ENCODE measurements around the gene RXFP2. TPM values are rescaled to one million over a fixed set of nuclear protein-coding genes. Genes with fewer than 3 reads are reported as not detected.
A peak's percentile ranks its signal among the peaks of the same experiment; 100 is the strongest.

Gene RXFP2, protein sequence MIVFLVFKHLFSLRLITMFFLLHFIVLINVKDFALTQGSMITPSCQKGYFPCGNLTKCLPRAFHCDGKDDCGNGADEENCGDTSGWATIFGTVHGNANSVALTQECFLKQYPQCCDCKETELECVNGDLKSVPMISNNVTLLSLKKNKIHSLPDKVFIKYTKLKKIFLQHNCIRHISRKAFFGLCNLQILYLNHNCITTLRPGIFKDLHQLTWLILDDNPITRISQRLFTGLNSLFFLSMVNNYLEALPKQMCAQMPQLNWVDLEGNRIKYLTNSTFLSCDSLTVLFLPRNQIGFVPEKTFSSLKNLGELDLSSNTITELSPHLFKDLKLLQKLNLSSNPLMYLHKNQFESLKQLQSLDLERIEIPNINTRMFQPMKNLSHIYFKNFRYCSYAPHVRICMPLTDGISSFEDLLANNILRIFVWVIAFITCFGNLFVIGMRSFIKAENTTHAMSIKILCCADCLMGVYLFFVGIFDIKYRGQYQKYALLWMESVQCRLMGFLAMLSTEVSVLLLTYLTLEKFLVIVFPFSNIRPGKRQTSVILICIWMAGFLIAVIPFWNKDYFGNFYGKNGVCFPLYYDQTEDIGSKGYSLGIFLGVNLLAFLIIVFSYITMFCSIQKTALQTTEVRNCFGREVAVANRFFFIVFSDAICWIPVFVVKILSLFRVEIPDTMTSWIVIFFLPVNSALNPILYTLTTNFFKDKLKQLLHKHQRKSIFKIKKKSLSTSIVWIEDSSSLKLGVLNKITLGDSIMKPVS
- polyA plus RNA-seq (2013, experiment 1 of 2; ENCODE audit: insufficient read length), result not detected
- not detected for polyA plus RNA-seq (2013, experiment 2 of 2; ENCODE audit: insufficient read length)

DNA sequence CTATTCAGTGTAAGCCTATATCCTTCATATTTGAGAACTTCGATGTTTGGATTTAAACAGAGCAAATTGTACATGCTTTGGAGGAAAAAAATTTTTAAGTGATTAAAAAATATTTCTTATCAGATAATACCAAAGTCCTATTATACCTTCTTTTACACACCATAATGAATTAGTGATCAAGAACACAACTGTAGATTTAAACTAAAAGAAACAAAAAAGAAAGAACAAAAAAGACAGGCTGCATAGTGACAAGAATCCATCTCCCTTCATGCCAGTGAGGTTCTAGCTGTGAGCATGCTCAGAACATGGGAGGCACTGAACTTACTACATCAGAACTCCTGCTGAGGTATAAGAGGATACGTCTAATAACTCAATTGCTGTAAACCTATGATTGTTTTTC is at the start of gene RXFP2:
Gene RXFP2, plus strand, starts transcription at position 301 of the 400 bp plus-strand sequence. Its CDS starts 87 bp downstream, at position 388.
- no peak for DNase-seq

DNA sequence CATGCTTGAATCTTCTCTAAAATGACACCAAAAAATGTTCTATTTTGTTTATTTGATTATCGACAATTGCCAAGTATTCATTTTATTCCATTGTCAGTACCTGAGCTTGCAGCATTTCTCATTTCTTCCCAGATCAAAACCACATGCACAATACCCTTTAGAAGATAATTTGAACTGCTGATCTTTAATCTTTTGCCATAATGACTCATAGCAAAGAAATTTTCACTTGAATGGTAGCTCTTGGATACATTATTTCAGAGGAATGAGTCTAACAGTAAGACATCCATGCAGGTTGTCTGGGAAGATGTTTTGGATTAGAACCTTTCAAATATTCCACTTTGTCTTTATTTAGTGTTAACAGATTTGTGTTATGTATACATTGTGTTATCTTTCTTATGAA is 42.0 kb upstream of the RXFP2 start:
- peak; percentile 42 for DNase-seq

DNA sequence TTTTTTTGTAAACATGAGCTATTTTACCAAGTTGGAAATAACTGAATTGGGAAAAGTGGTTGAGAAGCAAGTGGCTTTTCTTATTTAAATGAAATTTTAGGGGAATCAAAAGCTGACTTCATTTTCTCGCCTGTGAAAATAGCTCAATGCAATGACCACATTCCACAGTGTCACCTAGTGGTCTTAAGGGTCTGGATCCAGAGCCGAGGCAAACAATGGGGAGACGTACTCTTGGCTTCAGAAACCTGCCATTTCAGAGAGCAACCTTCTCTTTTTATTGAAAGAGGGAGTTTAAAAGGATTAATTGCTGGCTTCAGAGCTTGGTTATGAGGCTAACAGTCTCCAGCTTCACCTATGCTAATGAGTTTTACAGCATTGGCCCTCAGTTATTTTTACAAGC is 39.7 kb upstream of the RXFP2 start:
- DNase-seq, result no peak

DNA sequence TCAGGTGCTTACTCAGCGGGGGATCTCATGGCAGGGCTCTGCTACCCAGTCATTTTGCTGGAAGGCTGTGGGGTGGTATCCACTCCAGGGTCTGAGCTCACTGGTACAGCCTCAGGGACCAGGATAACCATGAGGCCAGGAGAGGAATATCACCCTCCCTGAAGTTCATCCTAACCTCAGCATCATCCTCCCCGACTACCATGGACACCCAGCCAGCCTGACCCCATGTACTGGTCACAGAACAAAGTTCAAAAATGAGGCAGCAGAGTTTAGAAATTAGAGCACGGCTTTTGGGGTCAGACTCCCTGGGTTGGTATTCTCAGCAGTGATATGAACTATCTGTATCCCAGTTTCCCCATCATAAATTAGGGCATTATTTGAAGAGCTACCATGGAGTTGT is 35.5 kb upstream of the RXFP2 start:
- no peak for DNase-seq

DNA sequence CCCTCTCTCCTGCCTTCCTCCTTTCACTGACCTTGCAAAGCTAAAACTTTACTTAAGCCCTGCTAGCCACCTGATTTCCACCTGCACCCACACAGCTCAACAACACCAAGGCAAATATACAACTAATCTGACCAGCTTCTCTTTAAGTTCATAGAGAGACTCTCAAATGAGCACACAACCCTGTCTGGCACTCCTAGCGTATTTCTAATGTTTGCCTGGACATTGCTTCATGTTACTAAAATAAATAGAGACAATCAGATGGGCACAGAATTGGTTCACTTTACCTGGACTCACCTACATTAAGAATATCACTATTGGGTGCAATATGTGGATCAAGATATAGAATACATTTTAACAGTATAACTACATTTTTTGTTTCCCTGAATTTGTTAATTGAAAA is 33.2 kb upstream of the RXFP2 start:
- no peak for DNase-seq

DNA sequence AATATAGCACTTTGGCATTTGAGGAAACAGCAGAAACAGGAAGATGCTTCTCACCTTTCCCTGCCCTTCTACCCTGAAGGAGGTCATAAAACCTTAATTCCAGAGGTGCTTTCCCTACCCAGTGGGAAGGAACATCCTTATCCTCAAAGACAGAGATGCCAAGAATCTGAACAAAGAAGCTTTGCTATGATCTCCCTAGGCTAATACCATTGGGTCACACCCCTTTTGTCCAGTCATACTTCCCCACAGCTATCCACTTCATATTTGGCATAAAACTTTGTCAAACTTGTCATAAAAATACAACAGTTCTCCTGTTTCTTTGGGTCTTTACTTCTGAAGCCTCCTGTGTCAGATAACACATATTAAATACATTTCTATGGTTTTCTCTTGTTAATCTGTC is 21.7 kb upstream of the RXFP2 start:
- DNase-seq, result peak; percentile 16

DNA sequence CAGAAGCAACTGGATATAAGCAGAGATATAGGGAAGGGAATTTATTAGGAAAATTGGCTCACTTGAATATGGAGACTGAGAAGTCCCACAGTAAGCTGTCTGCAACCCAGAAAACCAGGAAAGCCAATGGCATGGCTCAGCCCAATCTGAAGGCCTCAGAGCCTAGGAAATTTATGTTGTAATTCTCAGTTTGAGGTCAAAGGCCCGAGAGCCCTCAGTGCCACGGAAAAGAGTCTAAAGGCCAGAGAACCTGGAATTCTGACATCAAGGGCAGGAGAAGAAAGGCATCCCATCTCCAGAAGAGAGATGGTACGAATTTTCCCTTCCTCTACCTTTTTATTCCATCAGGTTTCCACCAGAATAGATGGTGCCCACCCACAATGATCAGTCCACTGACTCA is 20.1 kb upstream of the RXFP2 start:
- no peak for DNase-seq

DNA sequence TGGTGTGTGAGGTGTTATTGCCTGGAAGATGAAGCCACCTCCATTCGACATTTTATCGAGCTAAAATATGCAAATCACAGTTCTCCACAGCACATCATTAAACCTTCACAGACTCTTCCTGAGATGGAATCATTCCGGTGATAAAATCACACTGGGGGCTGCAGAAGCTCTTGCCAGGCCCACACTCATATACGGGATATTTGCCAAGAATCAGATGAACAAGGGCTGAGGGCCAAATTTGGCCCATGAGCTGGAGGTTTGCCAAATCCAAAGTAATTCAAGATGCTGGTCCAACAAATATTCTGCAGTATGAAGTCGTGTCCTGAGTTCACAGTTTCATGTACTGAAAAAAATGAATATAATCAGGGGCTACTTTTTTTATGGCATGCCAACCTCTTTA is 16.7 kb upstream of the RXFP2 start:
- peak; percentile 18 for DNase-seq

DNA sequence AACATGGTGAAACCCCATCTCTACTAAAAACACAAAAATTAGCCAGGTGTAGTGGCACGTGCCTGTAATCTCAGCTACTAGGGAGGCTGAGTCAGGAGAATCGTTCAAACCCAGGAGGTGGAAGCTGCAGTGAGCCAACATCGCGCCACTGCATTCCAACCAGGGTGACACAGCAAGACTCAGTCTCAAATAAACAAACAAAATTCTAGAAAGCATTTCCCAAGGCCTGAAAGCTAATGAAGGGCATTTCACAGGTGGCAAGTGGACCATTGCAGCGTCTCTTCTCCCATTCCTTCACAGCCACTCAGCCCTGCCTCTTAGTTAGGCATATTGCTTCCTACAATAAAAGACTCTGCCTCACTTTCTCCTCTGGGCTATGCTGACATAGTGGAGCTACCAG is 13.5 kb upstream of the RXFP2 start:
- peak; percentile 30 for DNase-seq

DNA sequence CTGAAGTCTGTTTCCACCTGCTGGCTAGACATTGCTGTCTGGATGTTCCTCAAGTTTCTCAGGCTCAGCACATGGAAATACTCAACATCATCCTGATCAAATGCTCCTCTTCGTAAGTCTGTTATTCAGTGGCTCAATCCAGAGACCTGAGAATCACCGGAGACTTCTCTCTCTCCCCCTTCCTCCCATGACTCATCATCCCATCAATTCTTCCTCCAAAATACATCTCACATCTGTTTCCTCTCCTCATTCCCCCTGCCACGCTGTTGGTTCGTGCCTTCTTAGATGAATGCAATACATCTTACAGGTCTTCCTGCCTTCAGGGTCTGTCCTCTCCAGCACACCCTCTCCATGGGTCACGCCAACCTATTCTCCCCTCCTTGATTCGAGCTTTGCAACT is 7.4 kb upstream of the RXFP2 start:
- DNase-seq, result no peak

DNA sequence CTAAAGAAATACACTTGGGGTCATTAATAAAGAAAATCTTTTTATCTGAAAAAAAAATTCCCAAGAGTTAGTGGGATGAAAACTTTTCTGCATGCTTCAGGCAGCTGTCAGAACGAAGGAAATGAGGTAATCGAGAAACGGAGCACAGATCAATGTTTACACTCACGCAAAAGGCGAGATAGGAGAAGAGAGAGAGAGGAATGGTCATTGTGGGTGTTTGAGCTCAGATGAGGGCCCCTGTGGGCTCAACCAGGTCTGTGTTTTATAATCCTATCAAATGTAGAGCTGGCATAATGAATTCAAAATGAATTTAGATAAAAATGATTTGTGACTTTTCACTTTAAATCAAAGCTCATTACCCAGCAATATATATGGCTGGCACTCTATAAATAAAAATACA is 6.3 kb upstream of the RXFP2 start:
- peak; percentile 24 for DNase-seq

DNA sequence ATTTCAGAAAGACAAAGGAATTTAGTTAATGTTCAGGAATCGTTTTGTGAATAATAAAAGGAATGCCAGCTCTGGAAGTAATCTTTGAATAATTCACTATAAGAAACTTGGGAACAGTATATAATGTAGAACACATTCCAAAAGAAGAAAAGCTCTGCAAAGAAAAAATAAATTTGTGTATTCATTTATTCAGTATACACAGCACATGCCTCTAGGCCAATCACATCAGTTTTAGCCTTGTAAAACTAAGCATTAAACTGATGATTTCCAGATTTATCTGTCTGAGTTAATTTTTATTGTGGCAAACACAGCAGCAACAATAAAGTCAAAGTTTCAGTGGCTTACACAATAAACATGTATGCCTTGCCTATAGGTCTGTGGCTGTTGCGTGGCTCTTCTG is 5.7 kb upstream of the RXFP2 start:
- DNase-seq, result no peak

DNA sequence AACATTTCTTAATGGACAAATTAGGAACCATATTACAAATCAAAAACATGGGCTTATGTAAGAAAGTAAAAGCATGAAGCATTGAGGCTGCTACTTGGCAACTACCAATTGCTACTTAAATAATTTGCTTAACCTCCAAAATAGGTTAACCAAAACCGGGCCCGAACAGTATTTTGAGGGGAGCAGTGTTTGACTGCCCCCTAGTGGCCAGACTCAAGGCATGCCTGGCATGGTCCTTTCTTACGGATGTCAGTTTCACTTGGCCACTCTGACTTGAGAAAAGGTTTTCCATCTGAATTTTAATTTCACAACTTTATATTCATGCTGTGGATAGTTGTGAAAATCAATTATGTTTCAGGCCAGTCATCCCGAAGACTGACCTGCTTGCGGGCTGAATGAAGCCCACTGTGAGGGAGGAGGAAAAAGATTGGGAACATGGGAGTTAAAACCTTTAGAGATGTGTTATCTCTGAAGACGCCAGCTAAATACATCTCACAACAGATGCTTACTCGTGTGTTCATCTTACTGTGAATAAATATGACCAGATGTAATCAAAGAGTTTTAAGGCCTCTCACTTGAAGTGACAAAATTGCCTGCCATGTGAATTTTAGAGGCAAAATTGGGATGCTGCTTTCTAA is 2.9 kb downstream of the RXFP2 start:
- DNase-seq, result peak; percentile 65

DNA sequence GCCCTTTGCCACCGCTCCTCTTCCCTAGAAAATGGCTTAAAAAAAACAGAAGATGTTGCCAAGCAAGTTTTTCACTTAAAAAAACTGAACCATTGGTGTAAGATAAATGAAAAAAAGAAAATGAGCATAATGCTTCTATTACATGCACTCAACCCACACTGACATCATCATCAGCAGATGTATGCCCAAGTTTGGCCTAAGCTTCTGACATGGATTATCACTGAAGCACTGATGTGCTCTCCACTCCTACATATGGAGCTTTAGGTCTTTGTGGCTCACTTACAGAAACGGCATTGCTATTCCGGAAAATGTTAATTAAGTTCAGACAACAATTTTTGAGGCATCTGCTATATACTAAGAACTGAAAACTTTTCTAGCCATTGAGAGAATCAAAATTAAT is 8.0 kb downstream of the RXFP2 start:
- peak; percentile 22 for DNase-seq

DNA sequence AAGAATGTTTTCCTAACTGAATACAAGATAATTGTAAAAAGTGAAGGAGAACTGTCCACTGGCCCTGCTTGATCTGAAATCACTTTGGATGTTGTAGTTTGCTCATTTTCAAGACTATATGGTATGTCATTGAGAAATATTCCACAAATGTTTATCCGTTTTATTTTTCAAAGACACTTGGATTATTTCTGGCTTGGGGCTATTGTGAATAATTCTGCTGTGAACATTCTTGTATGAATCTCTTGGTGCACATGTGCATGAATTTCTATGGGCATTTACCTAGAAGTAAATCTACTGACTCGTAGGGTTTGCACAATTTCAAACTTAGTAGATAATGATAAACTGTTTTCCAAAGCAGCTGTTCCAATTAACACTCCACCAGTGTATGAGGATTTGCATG is 8.6 kb downstream of the RXFP2 start:
- DNase-seq, result peak; percentile 42

DNA sequence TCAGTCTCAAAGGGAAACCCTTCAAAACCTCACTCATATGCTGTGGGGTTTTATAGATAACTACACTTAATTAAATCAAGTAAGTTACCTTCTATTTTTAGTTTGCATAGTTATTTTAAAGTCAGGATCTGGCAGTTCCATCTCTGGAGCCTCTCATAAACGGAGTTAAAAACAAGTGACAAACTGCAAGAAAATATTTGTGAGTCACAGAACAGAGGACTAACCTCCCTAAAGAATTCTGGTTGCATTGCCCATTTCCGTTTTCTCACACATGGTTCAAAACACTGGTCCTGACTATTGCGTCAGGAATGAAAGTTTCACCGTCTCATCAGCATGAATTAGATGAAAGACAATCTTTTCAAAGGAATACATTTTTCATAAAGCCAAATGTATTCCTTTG is 10.6 kb downstream of the RXFP2 start:
- DNase-seq, result peak; percentile 98

DNA sequence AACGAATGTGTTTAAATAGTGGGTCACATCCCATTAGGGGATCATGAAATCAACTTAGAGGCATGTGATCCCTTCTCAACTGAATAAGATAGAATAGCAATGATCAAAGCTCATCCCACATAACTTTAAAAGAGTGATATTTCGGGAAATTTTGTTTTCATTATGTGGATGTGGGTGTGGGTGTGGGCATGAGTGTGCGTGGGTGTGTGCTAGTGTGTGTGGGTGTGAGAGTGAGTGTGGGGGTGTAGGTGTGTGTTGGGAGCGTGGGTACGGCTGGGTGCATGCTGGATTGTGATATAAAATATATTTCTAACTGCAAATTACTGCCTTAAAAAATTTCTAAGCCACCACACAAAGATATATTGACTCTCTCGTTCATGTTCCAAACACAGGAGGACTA is 15.9 kb downstream of the RXFP2 start:
- DNase-seq, result no peak

DNA sequence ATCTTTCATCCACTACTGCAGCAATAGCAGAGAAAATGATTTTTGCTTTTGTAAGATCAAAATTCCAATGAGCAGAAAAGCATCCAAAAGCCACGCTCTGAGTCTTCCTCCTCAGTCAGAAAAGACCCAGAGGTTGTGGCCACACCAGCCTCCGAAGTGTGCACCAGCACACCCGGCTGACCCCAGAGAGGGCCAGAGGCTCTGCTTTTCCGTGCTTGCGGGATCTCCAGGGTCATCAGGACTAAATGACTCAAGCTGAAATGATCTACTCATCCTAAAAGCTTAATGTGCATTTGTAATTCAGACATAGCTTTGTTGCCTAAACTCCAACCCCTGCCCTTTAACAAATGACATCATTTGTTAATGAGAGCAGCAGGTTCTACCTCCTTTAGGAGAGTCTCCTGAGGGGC is 16.5 kb downstream of the RXFP2 start:
- peak; percentile 66 for DNase-seq

DNA sequence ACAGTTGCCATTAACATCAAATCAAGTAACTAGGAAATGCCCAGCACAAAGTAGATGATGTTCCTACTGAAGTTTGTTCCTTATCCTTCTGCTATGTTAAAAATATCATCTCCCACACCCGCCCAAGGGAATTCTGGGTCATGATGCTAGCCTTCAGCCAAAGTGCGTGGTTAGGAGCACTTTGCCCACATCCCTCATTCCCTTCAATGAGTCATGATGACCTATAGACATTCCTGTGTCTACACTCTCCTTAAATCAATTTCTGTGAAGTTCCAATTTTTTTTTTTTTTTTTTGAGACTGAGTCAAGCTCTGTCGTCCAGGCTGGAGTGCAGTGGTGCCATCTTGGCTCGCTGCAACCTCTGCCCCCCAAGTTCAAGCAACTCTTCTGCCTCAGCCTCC is 17.0 kb downstream of the RXFP2 start:
- DNase-seq, result peak; percentile 98

DNA sequence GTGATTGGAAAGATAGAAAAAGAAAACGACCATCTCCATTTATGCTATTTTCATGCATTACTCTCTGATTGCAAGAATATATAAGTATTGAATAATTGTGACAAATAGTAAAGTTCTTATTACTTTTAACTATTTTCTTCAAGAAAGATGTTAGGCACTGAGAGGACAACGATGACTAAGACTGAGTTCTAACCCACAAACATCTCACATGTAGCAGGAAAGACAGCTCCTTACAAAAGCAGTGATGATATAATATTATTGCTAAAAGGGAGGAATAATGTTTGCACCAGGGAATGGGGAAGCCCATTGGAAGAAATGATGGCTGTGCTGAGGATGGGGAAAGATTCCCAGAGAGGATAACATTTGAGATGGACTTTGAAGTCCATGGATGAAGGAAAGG is 22.6 kb downstream of the RXFP2 start:
- peak; percentile 63 for DNase-seq

DNA sequence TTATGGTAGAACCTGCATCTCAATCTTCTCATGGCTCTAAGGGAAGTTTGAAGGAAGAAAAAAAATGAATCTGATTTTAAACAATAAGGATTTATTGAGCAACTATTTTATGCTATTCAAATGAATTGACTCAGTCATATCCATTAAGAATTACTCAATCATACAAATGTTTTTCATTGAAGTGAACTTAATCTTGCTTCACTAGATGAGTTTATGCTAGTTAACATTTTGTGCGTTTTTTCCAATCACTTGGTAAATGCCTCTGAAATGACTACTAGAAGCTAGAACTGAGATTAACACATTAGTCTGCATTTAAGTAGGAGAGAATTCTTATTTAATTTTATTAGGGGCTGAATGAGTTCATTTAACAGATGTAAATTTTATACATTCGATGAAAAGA is 25.2 kb downstream of the RXFP2 start:
- DNase-seq, result no peak

DNA sequence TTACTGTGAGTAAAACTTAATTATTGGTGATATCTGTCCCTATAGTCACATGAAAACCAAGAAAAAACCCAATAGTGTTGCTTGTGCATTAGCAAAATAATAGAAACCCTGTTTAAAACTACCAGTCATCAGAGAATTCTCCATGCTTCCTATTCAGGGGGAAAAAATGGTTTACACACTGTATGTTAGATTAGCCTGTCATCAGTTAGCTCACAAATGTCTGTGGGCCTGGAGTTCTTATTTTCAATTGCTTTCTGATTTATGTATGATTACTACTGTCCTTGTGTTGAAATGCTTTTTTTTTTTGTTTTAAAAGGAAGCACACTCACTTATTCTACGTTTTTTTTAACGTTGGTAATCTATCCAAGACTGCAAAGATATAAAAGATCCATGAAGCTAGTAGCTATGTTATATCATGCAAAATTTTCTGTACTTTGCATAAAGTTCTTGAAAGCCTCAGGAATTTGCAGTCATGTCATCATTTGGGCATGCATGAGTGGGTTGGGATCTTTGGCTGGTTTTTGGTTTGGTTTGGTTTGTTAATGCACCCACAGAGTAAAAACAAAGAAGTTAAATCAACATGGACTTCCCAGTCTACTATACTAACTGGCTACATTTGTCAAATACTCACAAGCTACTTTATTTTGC is 25.9 kb downstream of the RXFP2 start:
- DNase-seq, result peak; percentile 97
